ENCODE results near the gene NOL8.

The NOL8 gene

DNA sequence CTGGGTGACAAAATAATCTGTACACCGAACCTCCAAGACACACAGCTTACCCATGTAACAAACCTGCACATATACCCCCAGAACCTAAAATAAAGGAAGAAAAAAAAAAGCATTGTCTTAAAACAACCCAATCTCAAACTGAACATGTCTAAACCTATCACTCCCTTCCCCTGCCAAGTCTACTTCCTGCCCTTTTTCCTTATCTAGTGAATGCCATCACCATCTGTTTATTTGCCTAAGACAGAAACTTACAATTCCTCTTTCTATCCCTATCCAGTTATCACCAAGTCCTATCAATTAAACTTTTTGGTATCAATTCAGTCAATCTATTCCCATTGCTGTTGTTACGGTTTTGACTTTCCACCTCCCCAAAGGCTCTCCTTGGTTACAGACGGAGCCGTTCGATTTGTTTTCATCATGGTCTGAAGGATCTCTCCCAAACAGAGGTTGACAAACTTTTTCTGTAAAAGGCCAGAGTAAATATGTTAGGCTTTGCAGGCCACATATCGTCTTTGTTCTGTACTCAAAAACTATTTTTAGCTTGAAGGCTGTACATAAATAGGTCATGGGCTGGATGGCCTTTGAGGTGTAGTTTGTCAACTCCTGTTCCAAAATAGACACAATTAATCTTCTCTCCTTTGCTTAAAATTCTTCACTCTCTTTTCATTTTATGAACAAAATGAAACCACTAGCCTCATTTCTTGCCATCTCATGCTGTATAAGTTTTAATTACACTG is 12.1 kb downstream of the NOL8 start:
- no peak for DNase-seq (ENCODE audit: low spot score)

DNA sequence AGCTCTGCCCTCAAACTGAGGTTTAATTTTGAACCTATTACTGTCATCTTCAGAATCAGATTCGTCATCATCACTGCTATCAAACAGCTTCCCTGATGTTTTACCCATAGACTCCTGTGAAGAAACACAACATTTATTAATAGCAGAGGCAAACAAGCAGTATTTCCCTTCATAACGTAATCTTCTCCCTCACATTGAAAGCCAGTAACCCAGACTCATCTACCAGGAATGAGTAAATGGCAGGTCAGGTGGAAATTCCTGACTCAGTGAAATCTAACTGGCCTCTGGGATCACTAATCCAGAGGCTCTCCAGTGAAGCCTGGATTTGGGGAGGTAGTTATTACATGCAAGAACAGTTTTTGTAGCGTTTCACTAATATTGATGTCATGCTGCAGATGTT is 14.6 kb downstream of the NOL8 start:
- DNase-seq (ENCODE audit: low spot score): no peak

DNA sequence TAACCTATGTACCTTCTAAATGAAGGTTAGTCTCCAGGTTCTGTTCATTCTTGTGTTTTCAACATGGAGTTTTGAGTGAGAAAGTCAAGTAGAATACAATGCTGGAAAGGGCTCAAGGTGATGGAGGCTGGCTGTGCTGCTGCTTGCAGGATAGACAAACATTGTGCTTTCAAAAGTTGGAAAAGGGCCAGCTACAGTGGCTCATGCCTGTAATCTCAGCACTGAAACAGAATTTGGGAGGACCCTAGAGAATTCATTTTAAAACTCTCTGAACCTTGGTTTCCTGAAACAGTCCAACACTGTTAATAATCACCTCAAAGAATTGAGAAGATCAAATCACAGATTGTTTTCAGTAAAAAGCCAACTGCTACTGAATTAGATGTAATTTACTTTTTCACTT is 16.3 kb downstream of the NOL8 start:
- DNase-seq (ENCODE audit: low spot score): no peak

DNA sequence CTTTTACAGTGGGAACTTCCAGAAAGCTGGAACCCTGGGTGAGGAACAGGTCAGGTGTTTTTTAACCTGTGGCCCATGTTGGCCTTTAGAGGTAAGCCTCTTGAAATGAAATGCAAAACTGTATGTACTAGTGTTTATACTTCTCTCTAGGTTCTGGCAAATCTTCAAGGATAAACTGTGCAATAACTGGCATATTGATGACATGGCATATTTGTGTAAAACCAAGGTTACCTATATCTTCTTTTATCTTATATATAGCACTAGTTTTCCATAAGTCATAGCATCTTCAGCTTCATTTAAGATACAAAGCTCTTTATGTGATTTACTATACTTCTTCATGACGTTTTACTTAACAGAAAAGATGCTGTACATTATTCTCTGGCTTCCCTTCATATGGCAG is 24.2 kb downstream of the NOL8 start:
- DNase-seq (ENCODE audit: low spot score): no peak

DNA sequence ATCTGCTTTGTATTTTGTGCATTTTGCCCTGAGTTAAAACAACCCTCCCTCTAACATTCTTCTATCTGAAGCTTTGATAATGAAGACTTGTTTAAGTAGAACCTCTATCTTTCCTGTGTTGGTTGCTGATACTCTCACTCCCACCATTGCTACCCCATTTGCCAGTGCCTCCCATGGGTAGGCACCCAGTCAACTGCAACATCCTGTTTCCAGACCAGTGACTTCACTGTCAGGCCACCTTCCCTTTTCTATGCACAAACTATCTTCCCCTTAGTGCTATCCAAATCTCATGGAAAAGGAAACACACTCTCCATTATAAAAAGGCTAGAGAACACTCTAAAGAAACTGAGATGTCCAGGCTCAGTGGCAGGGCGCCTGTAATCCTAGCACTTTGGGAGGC is 26.0 kb downstream of the NOL8 start:
- DNase-seq (ENCODE audit: low spot score): no peak

DNA sequence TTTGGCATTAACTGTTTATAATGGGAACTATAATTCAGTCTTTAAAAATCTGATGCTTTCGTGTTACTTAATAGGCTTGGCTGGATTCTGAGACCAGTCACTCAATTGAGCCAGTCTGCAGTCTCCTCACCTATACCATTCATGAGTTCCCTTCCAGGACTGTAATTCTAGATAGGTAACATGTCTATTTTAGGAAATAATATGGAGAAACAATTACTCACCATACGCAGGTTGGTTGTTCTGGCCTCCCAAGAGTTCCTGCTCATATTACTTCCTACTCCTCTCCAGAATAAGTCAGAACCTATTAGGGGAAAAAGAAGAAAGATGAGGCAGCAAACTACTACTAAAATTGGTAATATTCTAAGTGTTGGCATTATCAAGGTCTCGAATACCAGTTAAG is 27.1 kb downstream of the NOL8 start:
- DNase-seq (ENCODE audit: low spot score): no peak

DNA sequence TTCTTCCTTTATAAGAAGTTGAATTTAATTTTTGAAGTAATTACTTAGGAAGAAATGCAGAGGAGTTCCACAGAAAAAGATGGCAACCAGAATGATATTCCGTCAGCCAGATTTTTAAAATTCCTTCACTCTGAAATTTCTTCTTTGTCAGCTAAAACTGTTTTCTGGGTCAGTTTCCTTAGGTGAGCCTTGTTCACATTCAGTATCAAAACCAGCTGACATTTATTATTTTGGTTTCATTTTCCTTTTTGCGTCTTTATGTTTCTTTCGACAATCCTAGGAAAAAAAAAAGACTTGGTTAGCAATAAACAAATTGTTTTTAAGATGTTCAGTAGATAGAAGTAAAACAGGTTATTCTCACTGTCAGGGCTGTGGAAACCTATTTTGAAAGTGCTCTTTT is 27.5 kb downstream of the NOL8 start:
- no peak for DNase-seq (ENCODE audit: low spot score)

DNA sequence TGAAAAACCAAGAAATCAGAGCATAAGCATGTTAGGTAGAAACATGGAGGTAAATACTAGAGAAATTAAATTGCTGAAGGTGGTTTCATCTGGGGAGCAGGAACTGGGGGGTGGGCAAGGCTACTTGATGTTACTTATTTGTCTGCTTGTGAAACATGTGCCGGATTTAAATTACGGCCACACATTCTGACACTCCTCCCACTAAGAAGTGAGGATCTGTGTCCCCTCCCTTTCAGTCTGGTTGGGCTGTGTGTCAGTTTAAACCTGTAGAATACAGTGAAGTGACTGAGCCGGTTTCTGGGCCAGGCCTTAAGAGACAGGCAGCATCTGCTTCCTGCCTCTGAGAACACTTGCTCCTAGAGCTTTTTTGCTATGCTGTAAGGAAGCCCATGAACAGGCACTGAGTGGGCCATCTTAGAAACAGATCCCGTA is 29.3 kb downstream of the NOL8 start:
- DNase-seq (ENCODE audit: low spot score): no peak

DNA sequence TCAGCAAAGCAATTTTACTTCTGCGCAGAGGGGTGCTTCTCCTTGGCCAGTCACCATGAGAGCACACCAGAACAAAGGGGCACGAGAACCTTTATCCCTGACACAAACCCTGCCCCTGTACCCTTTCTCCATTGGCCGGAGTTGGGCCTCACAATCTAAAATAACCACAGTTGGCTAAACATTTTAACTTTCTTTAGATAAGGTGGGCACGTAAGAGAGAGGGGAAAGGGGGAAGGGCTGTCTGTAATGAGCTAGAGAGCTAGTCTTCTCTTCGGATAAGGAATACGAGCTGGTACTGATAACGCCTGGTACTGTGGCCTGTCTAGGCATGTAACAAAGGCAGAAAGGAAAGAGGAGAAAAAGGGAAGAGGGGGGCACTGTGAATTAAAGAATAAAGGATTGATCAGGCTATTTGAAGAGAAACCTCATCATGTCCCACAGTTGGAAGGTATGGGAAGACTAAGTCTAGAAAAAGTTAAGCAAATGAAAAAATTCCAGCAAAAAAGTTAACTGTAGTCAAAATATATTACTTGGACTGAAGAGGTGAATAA is 29.8 kb downstream of the NOL8 start:
- DNase-seq (ENCODE audit: low spot score): no peak

DNA sequence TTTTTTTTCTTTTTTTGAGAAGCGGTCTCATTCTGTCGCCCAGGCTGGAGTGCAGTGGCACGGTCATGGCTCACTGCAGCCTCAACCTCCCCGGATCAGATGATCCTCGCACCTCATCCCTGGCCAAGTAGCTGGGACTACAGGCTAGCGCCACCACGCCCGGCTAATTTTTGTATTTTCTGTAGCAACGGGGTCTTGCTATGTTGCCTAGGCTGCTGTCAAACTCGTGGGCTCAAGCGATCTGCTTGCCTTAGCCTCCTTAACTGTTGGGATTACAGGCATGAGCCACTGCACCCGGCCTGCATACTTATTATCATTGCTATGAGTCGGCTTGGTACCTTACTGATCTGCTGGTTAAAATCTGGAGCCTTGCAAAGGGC is 30.9 kb downstream of the NOL8 start:
- no peak for DNase-seq (ENCODE audit: low spot score)

DNA sequence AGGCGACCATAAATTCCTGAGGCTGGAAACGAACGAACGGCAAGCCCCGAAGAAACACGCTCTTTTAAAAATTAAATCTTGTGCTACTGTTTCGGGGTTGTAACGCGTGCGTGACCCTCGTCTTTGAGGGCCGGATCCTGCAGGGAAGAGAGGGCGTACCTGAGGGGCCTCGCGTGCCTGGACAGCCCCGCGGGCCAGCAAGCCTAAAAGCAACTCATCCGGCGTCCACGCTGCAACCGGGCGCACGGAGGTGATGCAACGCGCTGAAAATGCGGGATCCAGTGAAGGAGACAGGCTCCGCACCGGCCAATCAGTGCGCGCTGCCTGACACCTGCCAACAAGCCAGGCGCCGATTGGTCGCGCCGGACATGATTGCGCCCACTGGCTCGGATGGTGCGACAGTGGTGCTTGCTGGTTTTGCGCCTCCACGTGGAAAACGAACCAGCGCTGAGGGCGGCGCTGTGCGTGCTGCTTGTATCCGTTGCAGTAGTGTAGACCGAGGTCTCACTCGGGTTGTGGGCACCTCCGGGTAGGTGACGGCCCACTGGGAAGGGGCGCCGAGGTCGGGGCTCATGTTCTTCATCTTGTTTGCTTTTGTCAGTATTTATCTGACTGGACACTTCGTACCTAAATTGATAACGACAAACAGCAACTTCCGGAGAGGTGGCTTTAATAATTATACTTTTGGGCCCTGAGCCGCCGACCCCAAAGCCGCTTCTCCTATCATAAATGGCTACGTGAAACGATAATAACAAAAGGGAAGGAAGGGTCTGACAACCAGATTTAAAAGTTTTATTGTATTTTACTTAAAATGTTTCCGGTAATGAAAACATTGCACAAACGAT is 31.5 kb downstream of the NOL8 start, which contains the start of gene IARS1:
TSS of gene IARS1 (minus strand) at position 246 of the 845 bp plus-strand sequence. CDS start 4,278 bp downstream, outside the sequence.
- peak; percentile 92 for DNase-seq (ENCODE audit: low spot score)

DNA sequence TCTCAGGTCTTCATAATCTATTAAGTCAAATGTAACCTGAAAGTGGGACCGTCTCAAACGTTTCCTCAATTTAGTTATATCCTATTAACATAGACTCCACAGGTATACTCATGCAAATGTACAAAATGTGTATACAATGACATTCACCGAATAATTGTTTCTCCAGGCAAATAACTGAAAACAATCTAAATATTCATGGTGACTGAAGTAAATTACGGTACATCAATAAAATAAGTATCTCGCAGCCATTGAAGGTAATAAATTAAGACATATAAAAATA is 32.1 kb downstream of the NOL8 start:
- DNase-seq (ENCODE audit: low spot score): no peak

DNA sequence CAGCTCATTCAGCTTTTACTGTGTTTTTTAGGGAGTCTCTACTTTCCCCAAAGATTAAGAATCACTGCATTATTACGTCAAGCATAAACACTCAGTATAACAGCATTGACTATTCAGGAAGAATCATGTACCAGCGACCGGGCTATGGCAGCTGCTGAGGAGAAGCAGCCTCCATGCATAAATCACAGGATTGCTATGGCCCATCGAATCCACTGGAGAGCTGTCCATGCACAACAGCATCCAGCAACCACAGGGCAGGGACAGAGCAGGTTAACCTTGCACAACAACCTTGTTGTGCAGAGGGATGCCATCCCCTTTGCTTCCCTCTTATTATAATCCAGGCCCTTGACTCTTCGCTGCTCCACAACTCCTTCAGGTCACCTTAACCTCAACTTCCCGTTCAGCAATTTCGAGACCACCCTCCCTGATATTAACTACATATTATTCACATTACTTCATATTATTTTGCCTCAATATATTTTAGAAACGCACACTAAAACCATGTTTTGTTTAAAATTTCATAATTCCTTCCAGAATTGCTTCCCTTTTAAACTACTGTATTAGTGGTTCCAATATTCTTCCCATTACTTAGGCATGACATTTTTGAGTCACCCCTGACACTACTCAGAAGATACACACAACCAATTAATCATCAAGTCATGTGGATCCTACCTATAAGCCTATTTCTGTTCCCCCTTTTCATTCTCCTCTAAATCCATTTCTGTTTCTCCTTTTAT is 32.6 kb downstream of the NOL8 start:
- DNase-seq (ENCODE audit: low spot score): no peak

DNA sequence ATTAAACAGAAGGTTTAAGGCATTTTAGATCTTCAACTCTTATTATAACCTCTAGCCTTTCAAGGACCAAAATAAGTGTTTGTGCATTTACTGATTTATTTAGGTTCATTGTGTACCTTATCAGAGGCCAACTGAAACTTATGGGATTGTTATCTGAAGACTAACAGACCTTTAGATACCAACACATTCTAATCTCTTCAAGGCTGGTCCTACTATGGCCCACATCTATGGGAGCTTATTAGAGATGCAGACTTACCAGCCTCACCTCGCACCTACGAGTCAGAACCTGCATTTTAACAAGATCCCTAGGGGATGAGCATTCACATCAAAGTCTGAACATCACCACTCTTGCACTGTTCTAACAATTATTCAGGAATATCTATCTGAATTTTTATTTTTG is 33.6 kb downstream of the NOL8 start:
- no peak for DNase-seq (ENCODE audit: low spot score)

DNA sequence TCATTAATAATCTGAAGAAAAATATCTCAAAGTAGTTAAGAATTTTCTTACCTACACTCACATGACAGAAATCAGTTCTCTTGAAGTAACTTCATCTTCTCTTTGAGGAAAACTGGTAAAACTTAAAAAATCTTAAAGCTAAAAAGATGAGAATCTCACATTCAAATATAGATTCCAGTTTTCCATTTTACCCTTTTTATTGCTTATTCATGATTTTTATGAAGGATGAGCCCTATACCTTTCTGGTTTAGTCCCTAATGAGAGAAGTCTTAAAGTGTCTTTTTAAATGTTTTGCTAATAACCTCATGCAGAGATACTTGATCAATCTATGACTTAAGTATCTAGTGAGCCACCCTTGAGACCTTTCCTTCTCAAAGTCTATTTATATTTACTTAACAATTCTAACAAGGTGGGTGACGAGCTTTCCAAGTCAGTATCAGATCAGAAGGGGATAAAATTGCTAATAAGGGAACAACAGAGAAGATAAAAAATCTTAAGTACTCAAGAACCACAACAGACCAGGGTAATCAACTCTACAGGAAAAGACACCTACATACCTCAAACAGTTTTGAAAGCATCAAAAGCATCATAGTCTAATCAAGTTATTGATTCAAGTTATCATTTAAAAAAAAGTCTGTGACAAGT is 34.2 kb downstream of the NOL8 start:
- DNase-seq (ENCODE audit: low spot score): no peak

DNA sequence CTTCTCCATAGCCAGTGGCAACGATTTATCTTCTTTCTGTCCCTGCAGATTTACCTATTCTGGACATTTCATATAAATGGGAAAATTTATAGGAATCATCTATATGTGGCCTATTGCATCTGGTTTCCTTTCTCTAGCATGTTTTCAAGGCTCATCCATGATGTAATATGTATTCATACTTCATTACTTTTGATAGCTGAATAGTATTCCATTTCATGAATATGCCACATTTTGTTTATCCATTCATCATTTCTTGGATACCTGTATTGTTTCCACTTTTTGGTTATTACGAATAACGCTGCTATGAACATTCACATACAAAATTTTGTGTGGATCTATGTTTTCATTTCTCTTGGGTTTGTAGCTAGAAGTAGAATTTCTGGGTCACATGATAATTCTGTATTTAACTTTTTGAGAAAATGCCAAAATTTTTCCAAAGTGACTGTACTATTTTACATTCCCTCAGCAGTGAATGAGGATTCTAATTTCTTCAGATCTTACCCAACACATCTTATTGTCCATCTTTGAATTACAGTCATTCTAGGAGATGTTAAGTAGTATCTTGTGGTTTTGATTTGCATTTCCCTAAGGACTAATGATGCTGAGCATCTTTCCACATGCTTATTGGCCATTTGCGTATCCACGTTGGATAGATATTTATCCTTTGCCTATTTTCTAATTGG is 35.3 kb downstream of the NOL8 start:
- no peak for DNase-seq (ENCODE audit: low spot score)

DNA sequence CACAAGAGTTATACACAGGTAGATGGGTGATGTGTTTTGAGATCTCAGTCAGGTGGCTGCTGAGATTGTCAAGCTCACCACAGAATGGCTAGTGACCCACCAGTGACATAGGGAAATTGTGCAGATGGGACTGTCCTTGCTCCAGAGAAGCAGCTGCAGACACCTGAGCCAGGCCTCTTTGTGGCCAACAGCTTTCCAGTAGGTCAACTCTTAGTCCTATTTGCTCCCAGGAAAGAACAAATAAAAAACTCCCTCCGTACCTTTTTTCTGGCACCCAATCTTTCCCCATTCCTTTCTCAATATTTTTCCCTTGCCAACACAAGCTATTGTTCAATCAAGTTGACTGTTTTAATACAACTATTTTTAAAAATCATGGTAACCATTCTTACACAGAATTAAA is 45.8 kb downstream of the NOL8 start:
- DNase-seq (ENCODE audit: low spot score): no peak

DNA sequence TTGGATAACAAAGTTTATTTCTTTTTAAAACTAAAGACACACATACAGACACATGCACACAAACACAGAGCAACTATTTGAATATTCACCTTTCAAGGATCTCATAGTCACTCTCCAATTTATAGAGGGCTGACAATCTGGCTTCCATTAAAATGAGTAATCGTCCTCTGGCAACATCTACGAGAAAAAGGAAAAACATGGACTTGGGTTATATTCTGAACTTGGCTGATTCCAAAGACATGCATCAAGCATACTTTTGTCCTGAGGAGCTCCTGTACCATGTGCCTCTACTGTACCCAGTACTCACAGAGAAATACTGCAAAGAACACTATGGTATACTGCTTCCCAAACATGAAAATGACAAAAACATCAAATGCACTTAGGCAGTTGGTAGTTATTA is 47.0 kb downstream of the NOL8 start:
- no peak for DNase-seq (ENCODE audit: low spot score)

DNA sequence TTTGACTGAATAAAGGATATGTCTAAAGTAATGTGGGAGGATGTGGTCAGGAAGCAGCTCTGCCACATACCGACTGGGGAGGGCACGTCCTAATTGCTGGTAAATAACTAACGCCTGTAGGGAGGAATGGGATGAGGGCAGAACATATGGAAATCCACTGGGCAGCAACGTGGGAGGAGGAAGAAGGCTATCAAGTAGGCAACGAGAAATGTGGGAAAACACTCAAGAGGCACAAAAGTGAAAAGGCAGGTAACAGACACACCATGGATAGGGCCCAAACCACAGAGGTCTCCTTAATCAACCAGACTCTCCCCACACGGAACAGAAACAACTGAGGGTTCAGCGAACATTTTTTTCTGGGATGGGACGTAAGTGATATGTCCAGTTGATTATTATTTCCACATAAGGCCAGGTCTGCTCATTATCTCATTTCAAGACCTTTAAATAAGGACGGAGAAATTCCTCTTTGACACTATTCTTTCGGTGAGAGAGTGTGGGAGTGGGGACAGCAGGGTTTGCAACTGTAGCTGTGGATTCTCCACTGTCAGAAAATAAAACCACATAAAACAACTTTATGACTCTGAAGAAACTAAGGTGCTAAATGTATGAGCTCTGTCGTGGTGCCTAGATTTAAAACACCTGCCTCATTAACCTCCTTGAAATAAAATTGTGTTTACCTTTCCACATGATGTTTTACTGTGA is 48.7 kb downstream of the NOL8 start:
- peak; percentile 34 for DNase-seq (ENCODE audit: low spot score)

DNA sequence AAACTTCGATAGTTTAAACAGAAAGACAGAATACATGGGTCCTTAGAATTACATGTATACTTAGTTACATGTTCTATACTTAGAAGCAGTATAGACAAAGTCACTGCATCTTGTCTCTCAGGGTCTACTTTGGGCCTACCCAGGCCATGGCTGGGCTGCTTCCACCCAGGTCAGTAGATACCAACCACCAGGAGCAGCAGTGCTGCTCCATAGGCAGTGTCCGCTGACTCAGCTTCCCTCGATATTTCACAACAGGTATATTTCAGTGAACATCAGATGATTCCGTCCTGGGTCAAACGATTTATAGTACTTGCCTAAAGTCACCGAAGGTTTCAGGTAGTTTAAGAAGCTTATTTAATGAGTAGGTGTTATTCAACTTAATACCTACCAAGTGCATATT is 49.6 kb downstream of the NOL8 start:
- DNase-seq (ENCODE audit: low spot score): no peak

DNA sequence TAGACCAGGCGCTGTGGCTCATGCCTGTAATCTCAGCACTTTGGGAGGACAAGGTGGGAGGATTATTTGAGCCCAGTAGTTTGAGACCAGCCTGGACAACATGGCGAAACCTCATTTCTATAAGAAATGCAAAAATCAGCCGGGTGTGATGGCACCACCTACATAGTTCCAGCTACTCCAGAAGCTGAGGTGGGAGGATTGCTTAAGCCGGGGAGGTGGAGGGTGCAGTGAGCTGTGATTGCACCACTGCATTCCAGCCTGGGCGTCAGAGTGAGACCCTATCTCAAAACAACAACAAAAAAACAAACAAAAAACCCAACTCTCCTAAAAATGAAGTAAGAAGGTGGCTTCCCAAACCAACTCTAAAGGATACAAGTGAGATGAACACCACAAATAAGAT is 54.6 kb downstream of the NOL8 start:
- DNase-seq (ENCODE audit: low spot score): no peak
